DND-41 (cell line): ENCODE results near the gene SLC39A2.

Experiments
- CTCF ChIP-seq: IDR thresholded peaks from 2 replicates; pipeline ENCODE4 v1.5.1; 2012; ENCODE audit warnings: borderline replicate concordance, low read length, moderate library complexity, mild to moderate bottlenecking; ENCODE audit not compliant: poor library complexity, severe bottlenecking; ENCODE audit errors: extremely low read depth
- EZH2 ChIP-seq: IDR thresholded peaks from 3 replicates; pipeline ENCODE4 v1.6.1; 2012; ENCODE audit warnings: borderline replicate concordance, low read depth, mild to moderate bottlenecking, moderate library complexity, low read length, inconsistent platforms; ENCODE audit not compliant: severe bottlenecking

DNA sequence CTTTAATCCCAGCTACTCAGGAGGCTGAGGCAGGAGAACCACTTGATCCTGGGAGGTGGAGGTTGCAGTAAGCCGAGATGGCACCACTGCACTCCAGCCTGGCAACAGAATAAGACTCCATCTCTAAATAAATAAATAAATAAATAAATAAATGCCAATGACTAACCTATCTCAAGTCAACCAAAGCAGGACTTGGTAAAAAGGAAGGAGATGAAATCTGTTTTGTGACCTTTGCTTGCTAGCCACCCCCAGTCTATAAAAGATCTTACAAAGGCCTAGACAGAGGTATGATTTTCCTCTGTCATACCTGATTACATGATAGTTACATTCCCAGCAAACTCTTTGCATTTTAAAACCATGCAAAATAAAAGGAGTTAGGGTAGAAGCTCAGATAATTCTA lies 22.8 kb upstream of the SLC39A2 start:
- no peak for TF ChIP-seq CTCF
- TF ChIP-seq EZH2 = no peak
